Pancreas (tissue), 10 donors: Measurements from ENCODE around the gene NUDCD2. TPM values are rescaled to one million over a fixed set of nuclear protein-coding genes. Genes with fewer than 3 reads are reported as not detected.

Experiments
- ATAC-seq, 4 donors: fragments of 200-7000 bp; cut with Tn5 transposase; one replicate each; pipeline versions ENCODE4 v1.8.0 to v1.9.1; 2020; ENCODE audit warnings: mild to moderate bottlenecking in 4 of 4, moderate library complexity in 4 of 4
- DNase-seq, 6 donors: peaks; one replicate each; pipeline ENCODE4 v3.0.0-alpha.2; 2020
- FAIRE-seq: peaks from 2 replicates; lab custom pipeline; 2012; peaks lifted over from hg19 to GRCh38; lab: Jason Lieb, UNC
- H3K27ac ChIP-seq, 4 donors: fragments of 200-600 bp; sonication (generic); 1 replicate in 3 of 4; 2 replicates in 1 of 4; pipeline versions ENCODE4 v1.5.0 to v1.8.0; 2020
- H3K27me3 ChIP-seq, 4 donors: fragments of 200-600 bp; one replicate each; pipeline ENCODE4 v1.8.0; 2021
- H3K36me3 ChIP-seq, 3 donors: fragments of 200-600 bp; sonication (generic) in 1 of 3; one replicate each; pipeline versions ENCODE4 v1.5.0 to v1.8.0; 2020 to 2021
- H3K4me1 ChIP-seq, 3 donors: fragments of 200-600 bp; one replicate each; pipeline ENCODE4 v1.8.0; 2021
- H3K4me3 ChIP-seq, 4 donors: fragments of 200-600 bp; sonication (generic) in 2 of 4; one replicate each; pipeline versions ENCODE4 v1.5.0 to v1.8.0; 2020 to 2021
- H3K9me3 ChIP-seq, 4 donors: fragments of 200-600 bp; one replicate each; pipeline ENCODE4 v1.8.0; 2021
- WGBS, 2 donors: extraction: QIAGEN DNeasy Blood & Tissue Kit; methylation state at CpG; one replicate each; pipeline ENCODE4 v1.1.7; 2013; 5-methylcytosine and 5-hydroxymethylcytosine counted together
- intact Hi-C, 3 donors: fragments of 100-400 bp; cut with DNase I; formaldehyde crosslinking; loops; one replicate each; pipeline versions ENCODE4 v1.11.1 to v1.14.2; 2022
- polyA plus RNA-seq, 2 donors: library from polyadenylated mRNA; stranded (reverse); fragments of 200-250 nt; gene quantifications; one replicate each; pipeline ENCODE4 v1.2.3, GENCODE V29; 2013
- total RNA-seq, 6 donors: library from RNA; stranded (reverse); fragmentation: NEBNext Ultra II Directional in 4 of 6; extraction: Animal tissue kit (Norgen Biotek cat#: 25700) in 4 of 6; gene quantifications; one replicate each; pipeline versions ENCODE4 v1.2.1 to v1.2.4, GENCODE V29; 2021 to 2023
- TF ChIP-seq, protein P1 (sequence below), 4 donors: fragments of 200-600 bp; sonication (generic) in 3 of 4; IDR thresholded peaks; one replicate each; pipeline versions ENCODE4 v1.5.0 to v1.8.0; 2021; ENCODE audit warnings: antibody characterized with exemption in 4 of 4
- donor health status: healthy with polysubstance abuse.
- donor health status: DM: no; HTN: no; CAD: no; lungs with moderate emphysema.
- donor health status: DM: no; HTN: no; CAD: no.
- donor health status: control.
- donor health status: control.
- donor health status: Bipolar disorder and iron deficiency.
- donor health status: DM: yes; HTN: yes; CAD: no.
- donor health status: DM: no; HTN: no; CAD: no.
- donor health status: DM: no; HTN: no; CAD: no.
- donor health status: DM: yes; HTN: yes; CAD: no.

NUDCD2 gene
- total and polyA plus RNA-seq, 8 donors, result 2.8 to 14.8 (median 9.1) TPM

DNA sequence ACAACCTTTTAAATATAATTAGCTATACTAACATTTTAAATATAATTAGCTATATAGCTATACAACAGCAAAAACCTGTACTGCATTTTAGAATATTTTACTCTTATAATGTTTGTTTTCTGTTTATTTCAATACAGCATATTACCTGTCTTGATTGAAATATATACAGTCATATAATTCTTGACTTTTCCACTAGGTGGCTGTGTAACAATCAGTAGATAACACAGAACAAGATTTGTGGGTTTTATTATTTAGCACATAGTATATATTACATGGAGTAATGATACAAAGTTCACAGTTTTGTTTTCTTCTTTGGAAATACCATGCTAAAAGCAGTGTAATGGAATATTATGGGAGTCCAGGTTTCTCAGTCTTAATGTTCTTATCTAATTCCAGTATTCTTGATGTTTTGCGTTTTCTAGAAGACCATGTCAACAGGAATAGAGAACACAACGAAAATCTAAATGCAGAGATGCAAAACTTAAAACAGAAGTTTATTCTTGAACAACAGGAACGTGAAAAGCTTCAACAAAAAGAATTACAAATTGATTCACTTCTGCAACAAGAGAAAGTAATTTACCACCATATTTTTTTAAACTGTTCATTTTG, 13.8 kb upstream of the NUDCD2 start:
- TF ChIP-seq, protein P1, sequence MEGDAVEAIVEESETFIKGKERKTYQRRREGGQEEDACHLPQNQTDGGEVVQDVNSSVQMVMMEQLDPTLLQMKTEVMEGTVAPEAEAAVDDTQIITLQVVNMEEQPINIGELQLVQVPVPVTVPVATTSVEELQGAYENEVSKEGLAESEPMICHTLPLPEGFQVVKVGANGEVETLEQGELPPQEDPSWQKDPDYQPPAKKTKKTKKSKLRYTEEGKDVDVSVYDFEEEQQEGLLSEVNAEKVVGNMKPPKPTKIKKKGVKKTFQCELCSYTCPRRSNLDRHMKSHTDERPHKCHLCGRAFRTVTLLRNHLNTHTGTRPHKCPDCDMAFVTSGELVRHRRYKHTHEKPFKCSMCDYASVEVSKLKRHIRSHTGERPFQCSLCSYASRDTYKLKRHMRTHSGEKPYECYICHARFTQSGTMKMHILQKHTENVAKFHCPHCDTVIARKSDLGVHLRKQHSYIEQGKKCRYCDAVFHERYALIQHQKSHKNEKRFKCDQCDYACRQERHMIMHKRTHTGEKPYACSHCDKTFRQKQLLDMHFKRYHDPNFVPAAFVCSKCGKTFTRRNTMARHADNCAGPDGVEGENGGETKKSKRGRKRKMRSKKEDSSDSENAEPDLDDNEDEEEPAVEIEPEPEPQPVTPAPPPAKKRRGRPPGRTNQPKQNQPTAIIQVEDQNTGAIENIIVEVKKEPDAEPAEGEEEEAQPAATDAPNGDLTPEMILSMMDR (IDR thresholded peaks at IDR 0.05), result peak in 1 of 4 donors; percentile 8
- H3K36me3 ChIP-seq, result no peaks in the 10 kb centered on the region
- H3K9me3 ChIP-seq, result no peaks in the 10 kb centered on the region
- ATAC-seq, result peak in 2 of 4 donors; percentile 40 to 51
- H3K4me1 ChIP-seq, result no peaks in the 10 kb centered on the region
- H3K27ac ChIP-seq, result no peak overlapping the region
- 86 to 88% methylated on average over 3 of the region's 3 CpGs for WGBS, 2 donors
- H3K4me3 ChIP-seq, result no peak overlapping the region
- peak; percentile 72 for FAIRE-seq
- no peak for DNase-seq
- intact Hi-C loops, result no loop called here
- H3K27me3 ChIP-seq, result no peaks in the 10 kb centered on the region

DNA sequence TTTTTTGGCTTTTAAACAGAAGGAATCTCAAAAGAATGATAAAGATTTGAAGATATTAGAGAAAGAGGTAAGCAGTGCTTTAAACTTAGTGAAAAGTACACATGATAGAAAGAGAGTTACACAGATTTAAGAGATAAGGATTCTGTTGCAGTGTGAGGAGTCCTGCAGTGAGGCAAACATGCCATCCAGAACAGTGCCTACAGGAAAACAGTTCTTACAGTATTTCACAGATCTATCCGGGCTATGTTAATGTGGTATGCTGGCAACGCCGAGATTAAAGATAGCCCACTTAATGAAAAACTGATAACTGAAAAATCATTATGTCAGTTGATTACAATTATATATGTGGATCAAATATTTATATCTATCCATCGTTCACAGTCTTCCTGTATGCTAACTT, 7.8 kb upstream of the NUDCD2 start:
- TF ChIP-seq, protein P1 (IDR thresholded peaks at IDR 0.05), result no peak
- H3K9me3 ChIP-seq, result no peaks in the 10 kb centered on the region

DNA sequence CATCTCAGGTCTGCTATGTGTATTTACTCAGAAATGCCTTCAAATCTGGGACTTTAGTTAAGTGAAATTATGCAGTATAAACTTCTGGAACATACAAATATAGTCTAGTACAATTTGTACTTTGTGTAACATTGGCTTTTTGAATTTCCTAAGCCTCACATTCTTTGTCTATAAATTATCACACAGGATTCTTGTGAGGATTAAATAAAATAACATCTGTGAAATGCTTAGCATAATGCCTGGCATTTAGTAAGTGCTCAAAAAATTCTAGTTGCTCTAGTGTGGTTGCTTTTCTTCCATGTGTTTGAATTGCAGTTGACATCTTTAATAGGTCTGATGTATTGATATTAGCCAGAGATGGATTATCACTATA, 3.1 kb upstream of the NUDCD2 start:
- H3K27me3 ChIP-seq, result peaks cover 0 to 3% (median 0%) of the 10 kb centered on the region in 4 donors
- no peak for DNase-seq
- FAIRE-seq, result no peak
- intact Hi-C loops, result no loop called here
- peaks cover 0 to 16% (median 9%) of the 10 kb centered on the region in 3 donors for H3K4me1 ChIP-seq
- no peak overlapping the region for H3K27ac ChIP-seq
- ATAC-seq, result no peak
- H3K4me3 ChIP-seq, result no peak overlapping the region
- H3K9me3 ChIP-seq, result no peaks in the 10 kb centered on the region
- TF ChIP-seq, protein P1 (IDR thresholded peaks at IDR 0.05), result no peak
- no peaks in the 10 kb centered on the region for H3K36me3 ChIP-seq

More for the DNA sequence above, 7.8 kb upstream of the NUDCD2 start:
- FAIRE-seq (no peak), ATAC-seq (no peak), DNase-seq (no peak)
- H3K27ac ChIP-seq, result no peak overlapping the region
- WGBS, 2 donors, result 72 to 81% methylated on average over 4 of the region's 4 CpGs
- H3K4me1 ChIP-seq, result no peaks in the 10 kb centered on the region
- no peak overlapping the region for H3K4me3 ChIP-seq
- intact Hi-C loops, result no loop called here
- no peaks in the 10 kb centered on the region for H3K36me3 ChIP-seq
- H3K27me3 ChIP-seq, result peaks cover 0 to 3% (median 0%) of the 10 kb centered on the region in 4 donors

DNA sequence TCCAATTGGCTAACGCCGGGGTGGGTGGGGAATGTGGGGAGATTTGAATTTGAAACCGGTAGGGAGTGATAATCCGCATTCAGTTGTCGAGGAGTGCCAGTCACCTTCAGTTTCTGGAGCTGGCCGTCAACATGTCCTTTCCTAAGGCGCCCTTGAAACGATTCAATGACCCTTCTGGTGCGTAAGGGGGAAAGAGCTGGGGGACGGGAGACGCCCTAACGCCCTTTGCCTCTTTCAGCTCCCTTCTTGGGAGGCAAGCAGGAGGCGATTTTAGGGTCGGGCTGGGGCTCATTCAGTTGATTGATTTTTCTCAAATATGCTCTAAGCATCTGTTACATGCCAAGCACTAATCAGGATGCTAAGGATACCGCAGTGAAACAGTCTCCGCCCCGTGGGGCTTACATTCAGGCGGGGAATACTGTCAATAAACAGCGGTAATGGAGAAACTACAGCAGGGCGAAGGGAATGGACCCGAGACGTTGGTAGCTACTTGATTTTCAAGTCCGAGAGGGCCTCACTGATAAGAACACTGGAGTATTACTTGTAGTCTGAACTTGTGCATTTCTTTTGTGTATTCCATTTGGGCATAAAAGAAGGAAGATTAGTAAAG, 765 bp upstream of the NUDCD2 start, which contains the start of gene HMMR:
TSS of gene HMMR (plus strand) at position 71 of the 610 bp plus-strand sequence. CDS start at position 132, 61 bp downstream.
- no peak for ATAC-seq
- H3K9me3 ChIP-seq, result no peaks in the 10 kb centered on the region
- H3K27ac ChIP-seq, result peak within 1 kb of the TSS; percentile 90 to 97 (median 93)
- no peak for FAIRE-seq
- intact Hi-C loops, result no loop called here
- no peaks in the 10 kb centered on the region for H3K36me3 ChIP-seq
- TF ChIP-seq, protein P1 (IDR thresholded peaks at IDR 0.05), result no peak
- H3K27me3 ChIP-seq, result peaks cover 0 to 3% (median 0%) of the 10 kb centered on the region in 4 donors
- peaks cover 0 to 22% (median 15%) of the 10 kb centered on the region in 3 donors for H3K4me1 ChIP-seq
- peak within 1 kb of the TSS; percentile 60 to 85 (median 72) for H3K4me3 ChIP-seq
- 0% methylated on average over 23 of the region's 23 CpGs for WGBS, 2 donors
- DNase-seq, result peak in 1 of 6 donors; percentile 21

DNA sequence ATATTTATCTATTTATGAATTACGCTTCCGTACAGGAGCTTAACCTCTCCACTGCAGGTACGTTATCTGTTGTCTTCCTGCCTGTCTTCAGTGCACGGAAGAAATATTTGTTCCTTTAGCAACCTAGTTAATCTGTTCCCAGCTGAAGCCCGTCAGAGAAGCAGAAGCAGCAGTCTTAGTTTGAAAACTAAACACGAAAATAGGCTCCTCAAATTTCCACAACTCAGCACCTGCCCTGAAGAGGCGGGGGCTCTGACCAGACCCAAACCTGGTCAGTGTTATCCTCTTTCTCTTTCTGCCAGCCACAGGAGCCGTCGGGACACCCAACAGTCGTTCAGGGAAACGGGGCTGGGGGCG, 462 bp downstream of the NUDCD2 start:
- intact Hi-C loops, result no loop called here
- peaks cover 0 to 6% (median 0%) of the 10 kb centered on the region in 3 donors for H3K36me3 ChIP-seq
- H3K27me3 ChIP-seq, result no peaks in the 10 kb centered on the region
- WGBS, 2 donors, result 0% methylated on average over 12 of the region's 12 CpGs
- no peaks in the 10 kb centered on the region for H3K9me3 ChIP-seq
- peak; percentile 10 to 22 (median 17) for ATAC-seq
- FAIRE-seq, result no peak
- TF ChIP-seq, protein P1 (IDR thresholded peaks at IDR 0.05), result no peak
- peaks cover 0 to 22% (median 15%) of the 10 kb centered on the region in 3 donors for H3K4me1 ChIP-seq
- peak overlapping the region; percentile 60 to 85 (median 72) for H3K4me3 ChIP-seq
- DNase-seq, result no peak
- H3K27ac ChIP-seq, result peak overlapping the region; percentile 90 to 97 (median 93)
